ENCODE measurements around the gene NUDT5.

- no peak for TF ChIP-seq CTCF (IDR thresholded peaks at IDR 0.05; ENCODE audit: low read depth, low read length)
- no peak for TF ChIP-seq EZH2phosphoT487 (IDR thresholded peaks at IDR 0.05; ENCODE audit: low read depth)
These were observed 2.5 kb downstream of the NUDT5 start for GRCh38 chr10:12193193-12193592.

All from OCI-LY3 (cell line).